ENCODE data around the gene MSTO1.

MSTO1 gene

DNA sequence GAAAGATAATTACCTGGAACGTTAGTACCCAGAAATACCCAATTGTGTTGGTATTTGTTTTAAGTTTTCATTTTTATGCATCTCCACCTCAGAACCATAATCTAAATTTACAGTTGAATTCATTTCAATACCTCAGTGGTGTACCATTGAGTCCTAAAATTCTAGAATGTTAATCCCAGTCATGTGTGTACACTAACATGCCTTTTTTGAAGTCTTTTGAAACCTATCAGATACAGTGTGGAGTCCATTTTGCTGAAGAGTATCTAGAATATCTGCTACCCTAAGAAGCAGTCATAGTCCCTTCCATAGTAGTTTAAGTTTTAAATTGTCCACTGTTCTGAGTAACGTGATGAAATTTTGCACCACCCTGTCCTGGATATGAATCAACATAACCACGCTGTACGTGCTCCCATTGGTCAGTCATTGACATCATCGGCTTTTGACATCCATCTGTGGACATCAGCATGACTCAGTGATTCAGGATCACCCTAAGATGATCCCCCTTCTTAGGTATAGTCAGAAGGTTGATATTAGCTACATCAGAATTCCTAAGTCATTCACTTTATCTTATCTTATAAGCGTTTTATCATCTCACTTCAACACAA is 39.9 kb upstream of the MSTO1 start:
- no peak for TF ChIP-seq SIN3A (IDR thresholded peaks at IDR 0.05; ENCODE audit: borderline replicate concordance, insufficient read depth, low read length)
- no peak for TF ChIP-seq FOXP2 (optimal IDR thresholded peaks at IDR 0.05; ENCODE audit: borderline replicate concordance, extremely low read depth, extremely low read length, insufficient read depth)
- no peak for TF ChIP-seq TAF1 (IDR thresholded peaks at IDR 0.05; ENCODE audit: borderline replicate concordance, insufficient read depth, low read length)
- TF ChIP-seq POLR2AphosphoS5 (IDR thresholded peaks at IDR 0.05; ENCODE audit: low read depth, low read length), result no peak
- TF ChIP-seq, protein P1, sequence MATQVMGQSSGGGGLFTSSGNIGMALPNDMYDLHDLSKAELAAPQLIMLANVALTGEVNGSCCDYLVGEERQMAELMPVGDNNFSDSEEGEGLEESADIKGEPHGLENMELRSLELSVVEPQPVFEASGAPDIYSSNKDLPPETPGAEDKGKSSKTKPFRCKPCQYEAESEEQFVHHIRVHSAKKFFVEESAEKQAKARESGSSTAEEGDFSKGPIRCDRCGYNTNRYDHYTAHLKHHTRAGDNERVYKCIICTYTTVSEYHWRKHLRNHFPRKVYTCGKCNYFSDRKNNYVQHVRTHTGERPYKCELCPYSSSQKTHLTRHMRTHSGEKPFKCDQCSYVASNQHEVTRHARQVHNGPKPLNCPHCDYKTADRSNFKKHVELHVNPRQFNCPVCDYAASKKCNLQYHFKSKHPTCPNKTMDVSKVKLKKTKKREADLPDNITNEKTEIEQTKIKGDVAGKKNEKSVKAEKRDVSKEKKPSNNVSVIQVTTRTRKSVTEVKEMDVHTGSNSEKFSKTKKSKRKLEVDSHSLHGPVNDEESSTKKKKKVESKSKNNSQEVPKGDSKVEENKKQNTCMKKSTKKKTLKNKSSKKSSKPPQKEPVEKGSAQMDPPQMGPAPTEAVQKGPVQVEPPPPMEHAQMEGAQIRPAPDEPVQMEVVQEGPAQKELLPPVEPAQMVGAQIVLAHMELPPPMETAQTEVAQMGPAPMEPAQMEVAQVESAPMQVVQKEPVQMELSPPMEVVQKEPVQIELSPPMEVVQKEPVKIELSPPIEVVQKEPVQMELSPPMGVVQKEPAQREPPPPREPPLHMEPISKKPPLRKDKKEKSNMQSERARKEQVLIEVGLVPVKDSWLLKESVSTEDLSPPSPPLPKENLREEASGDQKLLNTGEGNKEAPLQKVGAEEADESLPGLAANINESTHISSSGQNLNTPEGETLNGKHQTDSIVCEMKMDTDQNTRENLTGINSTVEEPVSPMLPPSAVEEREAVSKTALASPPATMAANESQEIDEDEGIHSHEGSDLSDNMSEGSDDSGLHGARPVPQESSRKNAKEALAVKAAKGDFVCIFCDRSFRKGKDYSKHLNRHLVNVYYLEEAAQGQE (IDR thresholded peaks at IDR 0.05; ENCODE audit: insufficient read depth in 1 of 2, low read depth in 2 of 2, low read length in 2 of 2), result no peak

DNA sequence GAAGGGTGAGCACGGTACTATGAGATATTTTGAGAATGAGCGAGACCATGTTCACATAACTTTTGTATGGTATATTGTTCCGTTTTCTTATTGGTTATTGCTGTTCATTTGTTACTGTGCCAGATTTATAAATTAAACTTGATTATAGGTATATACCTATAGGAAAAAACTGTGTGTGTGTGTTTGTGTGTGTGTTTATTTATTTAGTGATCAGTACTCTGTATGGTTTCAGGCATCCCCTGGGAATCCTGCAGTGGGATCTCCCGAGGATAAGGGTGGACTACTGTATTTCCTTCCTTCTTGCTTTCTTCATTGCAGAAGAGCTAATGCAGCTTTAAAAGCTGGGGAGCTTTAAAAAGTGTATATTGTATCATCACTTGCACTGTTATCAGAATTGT is 39.4 kb upstream of the MSTO1 start:
- TF ChIP-seq TAF1 (IDR thresholded peaks at IDR 0.05; ENCODE audit: borderline replicate concordance, insufficient read depth, low read length), result no peak
- no peak for TF ChIP-seq SIN3A (IDR thresholded peaks at IDR 0.05; ENCODE audit: borderline replicate concordance, insufficient read depth, low read length)
- no peak for TF ChIP-seq POLR2AphosphoS5 (IDR thresholded peaks at IDR 0.05; ENCODE audit: low read depth, low read length)
- TF ChIP-seq FOXP2 (optimal IDR thresholded peaks at IDR 0.05; ENCODE audit: borderline replicate concordance, extremely low read depth, extremely low read length, insufficient read depth), result no peak
- TF ChIP-seq, protein P1 (IDR thresholded peaks at IDR 0.05; ENCODE audit: insufficient read depth in 1 of 2, low read depth in 2 of 2, low read length in 2 of 2), result no peak

DNA sequence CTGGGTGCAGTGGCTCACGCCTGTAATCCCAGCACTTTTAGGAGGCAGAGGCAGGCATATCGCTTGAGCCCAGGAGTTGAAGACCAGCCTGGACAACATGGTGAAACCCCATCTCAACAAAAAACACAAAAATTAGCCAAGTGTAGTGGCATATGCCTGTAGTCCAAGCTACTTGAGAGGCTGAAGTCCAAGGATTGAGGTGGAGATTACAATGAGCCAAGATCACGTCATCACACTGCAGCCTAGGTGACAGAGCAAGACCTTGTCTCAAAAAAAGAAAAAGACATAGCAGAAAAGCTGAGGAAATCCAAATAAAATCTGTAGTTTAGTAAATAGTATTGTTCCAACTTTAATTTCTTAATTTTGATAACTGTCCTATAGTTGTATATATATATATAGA is 35.9 kb upstream of the MSTO1 start:
- no peak for TF ChIP-seq TAF1 (IDR thresholded peaks at IDR 0.05; ENCODE audit: borderline replicate concordance, insufficient read depth, low read length)
- TF ChIP-seq POLR2AphosphoS5 (IDR thresholded peaks at IDR 0.05; ENCODE audit: low read depth, low read length), result no peak
- TF ChIP-seq, protein P1 (IDR thresholded peaks at IDR 0.05; ENCODE audit: insufficient read depth in 1 of 2, low read depth in 2 of 2, low read length in 2 of 2), result no peak
- TF ChIP-seq SIN3A (IDR thresholded peaks at IDR 0.05; ENCODE audit: borderline replicate concordance, insufficient read depth, low read length), result no peak
- TF ChIP-seq FOXP2 (optimal IDR thresholded peaks at IDR 0.05; ENCODE audit: borderline replicate concordance, extremely low read depth, extremely low read length, insufficient read depth), result no peak

DNA sequence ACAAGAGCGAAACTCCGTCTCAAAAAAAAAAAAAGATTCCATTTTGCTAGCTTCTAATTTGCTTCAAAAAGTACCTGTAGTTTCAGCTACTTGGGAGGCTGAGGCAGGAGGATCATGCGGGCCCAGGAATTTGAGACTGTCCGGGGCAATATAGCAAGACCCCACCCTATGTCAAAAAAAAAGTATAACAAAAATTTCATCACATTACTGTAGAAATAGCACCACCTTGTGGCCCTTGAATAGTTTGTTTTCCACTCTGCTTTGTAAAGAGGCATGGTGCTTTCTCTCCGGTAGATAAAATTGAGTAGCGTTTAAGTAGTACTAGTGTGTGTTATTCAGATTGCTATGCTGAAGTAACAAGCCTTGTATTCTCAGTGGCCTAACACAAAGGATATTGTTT is 18.2 kb upstream of the MSTO1 start:
- TF ChIP-seq, protein P1 (IDR thresholded peaks at IDR 0.05; ENCODE audit: insufficient read depth in 1 of 2, low read depth in 2 of 2, low read length in 2 of 2), result no peak
- TF ChIP-seq POLR2AphosphoS5 (IDR thresholded peaks at IDR 0.05; ENCODE audit: low read depth, low read length) (no peak), SIN3A (IDR thresholded peaks at IDR 0.05; ENCODE audit: borderline replicate concordance, insufficient read depth, low read length) (no peak), TAF1 (IDR thresholded peaks at IDR 0.05; ENCODE audit: borderline replicate concordance, insufficient read depth, low read length) (no peak)

DNA sequence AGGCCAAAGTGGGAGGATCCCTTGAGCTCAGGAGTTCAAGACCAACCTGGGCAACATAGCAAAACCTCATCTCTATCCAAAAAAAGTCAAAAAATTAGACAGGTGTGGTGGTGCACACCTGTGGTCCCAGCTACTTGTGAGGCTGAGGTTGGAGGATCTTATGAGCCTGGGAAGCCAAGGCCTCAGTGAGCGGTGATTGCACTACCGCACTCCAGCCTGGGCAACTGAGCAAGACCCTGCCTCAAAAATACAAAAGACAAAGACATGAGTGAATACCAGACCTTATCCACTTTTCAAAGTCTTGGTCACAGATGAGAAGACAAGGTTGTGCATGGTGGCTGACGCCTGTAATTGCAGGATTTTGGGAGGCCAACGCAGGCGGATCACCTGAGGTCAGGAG is 13.2 kb upstream of the MSTO1 start:
- TF ChIP-seq POLR2AphosphoS5 (IDR thresholded peaks at IDR 0.05; ENCODE audit: low read depth, low read length) (no peak), TAF1 (IDR thresholded peaks at IDR 0.05; ENCODE audit: borderline replicate concordance, insufficient read depth, low read length) (no peak), SIN3A (IDR thresholded peaks at IDR 0.05; ENCODE audit: borderline replicate concordance, insufficient read depth, low read length) (no peak), FOXP2 (optimal IDR thresholded peaks at IDR 0.05; ENCODE audit: borderline replicate concordance, extremely low read depth, extremely low read length, insufficient read depth) (no peak)
- TF ChIP-seq, protein P1 (IDR thresholded peaks at IDR 0.05; ENCODE audit: insufficient read depth in 1 of 2, low read depth in 2 of 2, low read length in 2 of 2), result no peak

All from PFSK-1 (cell line).